CD4-positive, alpha-beta T cell (primary cell): ENCODE results near the gene PPP1R14B. TPM values are rescaled to one million over a fixed set of nuclear protein-coding genes. Genes with fewer than 3 reads are reported as not detected.

Experiments used
- ATAC-seq: fragments of 200-7000 bp; cut with Tn5 transposase; one replicate; pipeline ENCODE4 v1.10.0; 2022; ENCODE audit warnings: mild to moderate bottlenecking; ENCODE audit not compliant: poor library complexity
- CTCF ChIA-PET: fragments of 350-600 bp; sonication (Branson Sonifier 250); formaldehyde crosslinking; loops from one replicate; lab custom pipeline; 2021; ENCODE audit warnings: antibody characterized with exemption, inconsistent platforms; lab: Charles Lee
- POLR2A ChIA-PET: fragments of 350-600 bp; sonication (Branson Sonifier 250); formaldehyde crosslinking; loops from one replicate; lab custom pipeline; 2021; ENCODE audit warnings: antibody characterized with exemption, inconsistent platforms; lab: Charles Lee
- DNase-seq, 14 experiments: peaks; one replicate each; pipeline ENCODE4 v3.0.0-alpha.2; 2013 to 2020; ENCODE audit warnings: mixed read lengths in 2 of 14
- H3K27ac ChIP-seq, 2 donors: one replicate each; pipeline versions ENCODE4 v1.5.1 to v1.7.0; 2013; ENCODE audit warnings: low read length in 2 of 2, low read depth in 1 of 2, mild to moderate bottlenecking in 1 of 2
- H3K27me3 ChIP-seq, 2 experiments: 1 replicate in 1 of 2; 2 replicates in 1 of 2; pipeline versions ENCODE4 v1.6.1 to v1.7.0; 2013; ENCODE audit warnings: low read length in 2 of 2, control low read depth in 1 of 2, mild to moderate bottlenecking in 1 of 2, moderate library complexity in 1 of 2; ENCODE audit not compliant: insufficient read depth in 2 of 2, control insufficient read depth in 1 of 2
- H3K36me3 ChIP-seq: one replicate; pipeline ENCODE4 v1.6.1; 2013; ENCODE audit warnings: low read length, control low read depth; ENCODE audit not compliant: insufficient read depth
- H3K4me1 ChIP-seq: one replicate; pipeline ENCODE4 v1.6.1; 2013; ENCODE audit warnings: low read length, control low read depth; ENCODE audit not compliant: insufficient read depth
- H3K4me3 ChIP-seq: one replicate; pipeline ENCODE4 v1.5.1; 2013; ENCODE audit warnings: mild to moderate bottlenecking, low read length, moderate library complexity
- H3K9me3 ChIP-seq, 2 experiments: 1 replicate in 1 of 2; 2 replicates in 1 of 2; pipeline versions ENCODE4 v1.6.1 to v1.7.0; 2013; ENCODE audit warnings: low read length in 2 of 2, mild to moderate bottlenecking in 2 of 2, control low read depth in 1 of 2, moderate library complexity in 1 of 2; ENCODE audit not compliant: control insufficient read depth in 1 of 2, insufficient read depth in 1 of 2
- H3K27ac Mint-ChIP-seq: one replicate; pipeline ENCODE4 v1.8.0; 2020; ENCODE audit warnings: mixed read lengths
- H3K27me3 Mint-ChIP-seq: one replicate; pipeline ENCODE4 v1.8.0; 2021; ENCODE audit warnings: mixed read lengths
- H3K36me3 Mint-ChIP-seq: one replicate; pipeline ENCODE4 v1.8.0; 2021; ENCODE audit warnings: low read depth, mixed read lengths
- H3K4me1 Mint-ChIP-seq: one replicate; pipeline ENCODE4 v1.8.0; 2021; ENCODE audit warnings: low read depth, mixed read lengths
- H3K4me3 Mint-ChIP-seq: one replicate; pipeline ENCODE4 v1.8.0; 2020; ENCODE audit warnings: mild to moderate bottlenecking, mixed read lengths
- H3K9me3 Mint-ChIP-seq: one replicate; pipeline ENCODE4 v1.8.0; 2020; ENCODE audit warnings: mixed read lengths
- intact Hi-C, 2 experiments: fragments of 100-400 bp; cut with DNase I in 1 of 2; cut with micrococcal nuclease in 1 of 2; formaldehyde crosslinking; loops; one replicate each; pipeline versions ENCODE4 v1.15.1 to v1.9.0; 2023 to 2025; cut with DNase I, micrococcal nuclease
- total RNA-seq, 174 experiments: library from RNA in 2 of 174; stranded (reverse) in 2 of 174; gene quantifications; one replicate each; pipeline ENCODE4 v1.2.3 and lab custom pipeline; 2021 to 2026
- TF ChIP-seq, protein P1 (sequence below): fragments of 200-600 bp; IDR thresholded peaks from one replicate; pipeline ENCODE4 v1.8.0; 2022; ENCODE audit warnings: antibody characterized with exemption, mild to moderate bottlenecking

PPP1R14B gene
- total RNA-seq, 2 experiments from 2014 or later = 17.1 to 21.0 TPM

- CTCF ChIA-PET = interaction anchor here (1.4 to 3.4 kb wide), 6 partner anchors 16 to 82 kb away, joined by 4 to 19 read pairs (median 6); partner anchors contain the start of genes PPP1R14B, PRDX5, STIP1 and TRMT112
- H3K36me3 Mint-ChIP-seq = peaks cover 20% of the 10 kb centered on the region
These were observed 21.5 kb upstream of the PPP1R14B start for GRCh38 chr11:64268025-64268892.

DNA sequence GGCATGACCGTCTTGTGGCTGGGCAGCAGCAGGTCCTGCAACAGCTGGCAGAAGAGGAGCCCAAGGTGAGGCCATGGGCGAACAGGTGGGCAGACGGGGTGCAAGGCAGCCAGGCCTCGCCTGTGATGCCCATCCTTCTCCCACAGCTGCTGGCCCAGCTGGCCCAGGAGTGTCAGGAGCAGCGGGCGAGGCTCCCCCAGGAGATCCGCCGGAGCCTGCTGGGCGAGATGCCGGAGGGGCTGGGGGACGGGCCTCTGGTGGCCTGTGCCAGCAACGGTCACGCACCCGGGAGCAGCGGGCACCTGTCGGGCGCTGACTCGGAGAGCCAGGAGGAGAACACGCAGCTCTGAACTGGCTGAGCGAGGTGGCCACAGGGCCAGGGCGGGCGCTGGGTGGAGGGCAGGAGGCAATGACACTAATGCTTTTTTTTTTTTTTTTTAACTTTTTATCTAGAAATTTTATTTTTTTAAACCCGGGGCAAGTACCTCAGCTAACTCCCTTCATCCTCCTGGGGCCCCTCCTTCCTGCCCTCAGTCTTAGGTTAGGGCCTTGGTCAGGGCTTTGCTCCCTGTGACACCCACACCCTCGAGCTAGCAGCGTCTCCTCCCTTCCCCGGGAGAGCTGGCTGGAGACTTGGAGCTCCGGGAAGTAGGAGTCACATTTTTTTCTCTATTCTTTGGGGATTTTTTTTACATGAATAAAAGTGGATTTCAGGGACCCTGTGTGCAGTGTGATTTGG, 20.6 kb upstream of the PPP1R14B start:
- CTCF ChIA-PET = interaction anchor here (0.6 to 3.4 kb wide), 5 partner anchors 15 to 814 kb away, joined by 3 to 19 read pairs (median 5); partner anchors contain the start of gene STIP1
- Mint-ChIP-seq H3K27me3 (peaks cover 5% of the 10 kb centered on the region), H3K4me1 (peaks cover 32% of the 10 kb centered on the region), H3K4me3 (peak overlapping the region; percentile 94), H3K27ac (peak overlapping the region; percentile 99), H3K36me3 (peaks cover 20% of the 10 kb centered on the region), H3K9me3 (no peaks in the 10 kb centered on the region)
- Histone ChIP-seq H3K27ac (no peak overlapping the region), H3K4me3 (no peak overlapping the region), H3K27me3 (no peaks in the 10 kb centered on the region), H3K4me1 (peaks cover 40% of the 10 kb centered on the region), H3K9me3 (no peaks in the 10 kb centered on the region), H3K36me3 (peaks cover 7% of the 10 kb centered on the region)
- TF ChIP-seq, protein P1, sequence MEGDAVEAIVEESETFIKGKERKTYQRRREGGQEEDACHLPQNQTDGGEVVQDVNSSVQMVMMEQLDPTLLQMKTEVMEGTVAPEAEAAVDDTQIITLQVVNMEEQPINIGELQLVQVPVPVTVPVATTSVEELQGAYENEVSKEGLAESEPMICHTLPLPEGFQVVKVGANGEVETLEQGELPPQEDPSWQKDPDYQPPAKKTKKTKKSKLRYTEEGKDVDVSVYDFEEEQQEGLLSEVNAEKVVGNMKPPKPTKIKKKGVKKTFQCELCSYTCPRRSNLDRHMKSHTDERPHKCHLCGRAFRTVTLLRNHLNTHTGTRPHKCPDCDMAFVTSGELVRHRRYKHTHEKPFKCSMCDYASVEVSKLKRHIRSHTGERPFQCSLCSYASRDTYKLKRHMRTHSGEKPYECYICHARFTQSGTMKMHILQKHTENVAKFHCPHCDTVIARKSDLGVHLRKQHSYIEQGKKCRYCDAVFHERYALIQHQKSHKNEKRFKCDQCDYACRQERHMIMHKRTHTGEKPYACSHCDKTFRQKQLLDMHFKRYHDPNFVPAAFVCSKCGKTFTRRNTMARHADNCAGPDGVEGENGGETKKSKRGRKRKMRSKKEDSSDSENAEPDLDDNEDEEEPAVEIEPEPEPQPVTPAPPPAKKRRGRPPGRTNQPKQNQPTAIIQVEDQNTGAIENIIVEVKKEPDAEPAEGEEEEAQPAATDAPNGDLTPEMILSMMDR = no peak
- POLR2A ChIA-PET = interaction anchor here (0.8 to 6.6 kb wide), 6 partner anchors 18 to 61 kb away, joined by 5 to 108 read pairs (median 60); partner anchors contain the start of genes FERMT3, FKBP2, GPR137 and NUDT22
- intact Hi-C loops = no loop called here
- no peak for ATAC-seq
- peak in 1 of 14 experiments; percentile 36 for DNase-seq

More at GRCh38 chr11:64268025-64268892, 21.5 kb upstream of the PPP1R14B start:
- ATAC-seq (no peak), DNase-seq (peak in 1 of 14 experiments; percentile 37)
- H3K4me3 Mint-ChIP-seq = peak overlapping the region; percentile 94
- H3K27ac Mint-ChIP-seq = peak overlapping the region; percentile 99
- no peaks in the 10 kb centered on the region for H3K9me3 Mint-ChIP-seq
- H3K27me3 Mint-ChIP-seq = peaks cover 5% of the 10 kb centered on the region
- Histone ChIP-seq H3K36me3 (no peaks in the 10 kb centered on the region), H3K4me1 (peaks cover 43% of the 10 kb centered on the region), H3K9me3 (no peaks in the 10 kb centered on the region), H3K4me3 (peak overlapping the region; percentile 97), H3K27me3 (no peaks in the 10 kb centered on the region), H3K27ac (peak overlapping the region; percentile 92 to 99)
- POLR2A ChIA-PET = interaction anchor here (0.8 to 6.6 kb wide), 14 partner anchors 15 to 83 kb away, joined by 3 to 125 read pairs (median 20); partner anchors contain the start of genes BAD, DNAJC4, ESRRA and FERMT3
- peaks cover 32% of the 10 kb centered on the region for H3K4me1 Mint-ChIP-seq
- TF ChIP-seq, protein P1 = no peak
- intact Hi-C loops = no loop called here

- Histone ChIP-seq H3K36me3 (peaks cover 8% of the 10 kb centered on the region), H3K9me3 (no peaks in the 10 kb centered on the region), H3K4me1 (peaks cover 30% of the 10 kb centered on the region), H3K4me3 (no peak overlapping the region), H3K27me3 (no peaks in the 10 kb centered on the region), H3K27ac (no peak overlapping the region)
- Mint-ChIP-seq H3K36me3 (peaks cover 15% of the 10 kb centered on the region), H3K27me3 (peaks cover 5% of the 10 kb centered on the region), H3K4me3 (no peak overlapping the region), H3K9me3 (no peaks in the 10 kb centered on the region), H3K4me1 (peaks cover 25% of the 10 kb centered on the region), H3K27ac (no peak overlapping the region)
- intact Hi-C loops = no loop called here
- TF ChIP-seq, protein P1 = no peak
- ATAC-seq = no peak
- POLR2A ChIA-PET = interaction anchor here (6.6 kb wide), 1 partner anchor 60 kb away, joined by 108 read pairs; the partner anchor contains the start of gene FERMT3
- CTCF ChIA-PET = no interaction called here
- DNase-seq = no peak
These were observed 19.6 kb upstream of the PPP1R14B start for GRCh38 chr11:64266339-64266738.
